Thyroid gland (tissue), 4 donors: ENCODE data around the gene ST7L.

Experiments
- POLR2A ChIP-seq, 2 donors: fragments of 450-650 bp; IDR thresholded peaks; one replicate each; pipeline ENCODE4 v1.6.1; 2017; ENCODE audit warnings: antibody characterized with exemption in 2 of 2, mild to moderate bottlenecking in 2 of 2, moderate library complexity in 1 of 2
- TF ChIP-seq, protein P1 (sequence below), 6 experiments: fragments of 200-600 bp in 3 of 6; fragments of 450-650 bp in 3 of 6; sonication (generic) in 3 of 6; IDR thresholded peaks; one replicate each; pipeline ENCODE4 v1.5.1; 2016 to 2019; ENCODE audit warnings: antibody characterized with exemption in 6 of 6, mild to moderate bottlenecking in 2 of 6, inconsistent platforms in 1 of 6, moderate library complexity in 1 of 6

GRCh38 chr1:112527266-112528010, 91.5 kb downstream of the ST7L start:
- TF ChIP-seq, protein P1, sequence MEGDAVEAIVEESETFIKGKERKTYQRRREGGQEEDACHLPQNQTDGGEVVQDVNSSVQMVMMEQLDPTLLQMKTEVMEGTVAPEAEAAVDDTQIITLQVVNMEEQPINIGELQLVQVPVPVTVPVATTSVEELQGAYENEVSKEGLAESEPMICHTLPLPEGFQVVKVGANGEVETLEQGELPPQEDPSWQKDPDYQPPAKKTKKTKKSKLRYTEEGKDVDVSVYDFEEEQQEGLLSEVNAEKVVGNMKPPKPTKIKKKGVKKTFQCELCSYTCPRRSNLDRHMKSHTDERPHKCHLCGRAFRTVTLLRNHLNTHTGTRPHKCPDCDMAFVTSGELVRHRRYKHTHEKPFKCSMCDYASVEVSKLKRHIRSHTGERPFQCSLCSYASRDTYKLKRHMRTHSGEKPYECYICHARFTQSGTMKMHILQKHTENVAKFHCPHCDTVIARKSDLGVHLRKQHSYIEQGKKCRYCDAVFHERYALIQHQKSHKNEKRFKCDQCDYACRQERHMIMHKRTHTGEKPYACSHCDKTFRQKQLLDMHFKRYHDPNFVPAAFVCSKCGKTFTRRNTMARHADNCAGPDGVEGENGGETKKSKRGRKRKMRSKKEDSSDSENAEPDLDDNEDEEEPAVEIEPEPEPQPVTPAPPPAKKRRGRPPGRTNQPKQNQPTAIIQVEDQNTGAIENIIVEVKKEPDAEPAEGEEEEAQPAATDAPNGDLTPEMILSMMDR (IDR thresholded peaks at IDR 0.05) = no peak
- no peak for TF ChIP-seq POLR2A (IDR thresholded peaks at IDR 0.05)
